Muscle of leg (tissue), 11 donors: Measurements from ENCODE around the gene KNG1. TPM values are rescaled to one million over a fixed set of nuclear protein-coding genes. Genes with fewer than 3 reads are reported as not detected.

Experiments
- DNase-seq: peaks from one replicate; pipeline ENCODE4 v3.0.0; 2013
- H3K27ac ChIP-seq: one replicate; pipeline ENCODE4 v1.5.1; 2013; ENCODE audit warnings: mild to moderate bottlenecking, low read length, control low read depth
- H3K27me3 ChIP-seq: one replicate; pipeline ENCODE4 v1.6.1; 2013; ENCODE audit warnings: low read length; ENCODE audit not compliant: control insufficient read depth, insufficient read depth
- H3K36me3 ChIP-seq: one replicate; pipeline ENCODE4 v1.6.1; 2013; ENCODE audit warnings: low read length; ENCODE audit not compliant: control insufficient read depth, insufficient read depth
- H3K4me1 ChIP-seq: one replicate; pipeline ENCODE4 v1.6.1; 2013; ENCODE audit warnings: low read length; ENCODE audit not compliant: control insufficient read depth, insufficient read depth
- H3K4me3 ChIP-seq: one replicate; pipeline ENCODE4 v1.5.1; 2013; ENCODE audit warnings: low read length, control low read depth
- H3K9me3 ChIP-seq: replicated peaks from 2 replicates; pipeline ENCODE4 v1.6.1; 2013; ENCODE audit warnings: low read depth, low read length; ENCODE audit not compliant: control insufficient read depth
- WGBS: methylation state at CpG from one replicate; pipeline ENCODE4 v1.1.5; 2013; ENCODE audit warnings: missing lambda C conversion rate; ENCODE audit not compliant: insufficient coverage; 5-methylcytosine and 5-hydroxymethylcytosine counted together
- polyA plus RNA-seq, 8 donors: library from polyadenylated mRNA; unstranded; fragments of 120-200 nt; gene quantifications; one replicate each; pipeline versions ENCODE4 v1.2.1 to v1.2.3, GENCODE V29; 2013; ENCODE audit warnings: inconsistent platforms in 1 of 8, low replicate concordance in 1 of 8; ENCODE audit not compliant: insufficient read length in 8 of 8, insufficient read depth in 1 of 8
- total RNA-seq: library from RNA; stranded (reverse); fragments of 120-200 nt; gene quantifications from one replicate; pipeline ENCODE4 v1.2.4, GENCODE V29; 2013

KNG1 gene
- total and polyA plus RNA-seq, 9 donors: 0.05 to 1.5 (median 0.52) TPM; not detected in 4

- H3K4me3 ChIP-seq: no peak overlapping the region
- no peaks in the 10 kb centered on the region for H3K9me3 ChIP-seq
- DNase-seq: no peak
- peaks cover 6% of the 10 kb centered on the region for H3K27me3 ChIP-seq
- H3K27ac ChIP-seq: no peak overlapping the region
- no peaks in the 10 kb centered on the region for H3K36me3 ChIP-seq
- 91% methylated on average over 7 of the region's 8 CpGs for WGBS
- H3K4me1 ChIP-seq: no peaks in the 10 kb centered on the region
These were observed 43.8 kb downstream of the KNG1 start for GRCh38 chr3:186760897-186761447.

GRCh38 chr3:186772281-186772694 lies 55.1 kb downstream of the KNG1 start:
- Histone ChIP-seq H3K4me3 (peak overlapping the region; percentile 50), H3K27ac (peak overlapping the region; percentile 47), H3K9me3 (no peaks in the 10 kb centered on the region), H3K4me1 (peaks cover 5% of the 10 kb centered on the region), H3K36me3 (no peaks in the 10 kb centered on the region), H3K27me3 (peaks cover 5% of the 10 kb centered on the region)
- WGBS: 7% methylated on average over 24 of the region's 26 CpGs
- no peak for DNase-seq

DNA sequence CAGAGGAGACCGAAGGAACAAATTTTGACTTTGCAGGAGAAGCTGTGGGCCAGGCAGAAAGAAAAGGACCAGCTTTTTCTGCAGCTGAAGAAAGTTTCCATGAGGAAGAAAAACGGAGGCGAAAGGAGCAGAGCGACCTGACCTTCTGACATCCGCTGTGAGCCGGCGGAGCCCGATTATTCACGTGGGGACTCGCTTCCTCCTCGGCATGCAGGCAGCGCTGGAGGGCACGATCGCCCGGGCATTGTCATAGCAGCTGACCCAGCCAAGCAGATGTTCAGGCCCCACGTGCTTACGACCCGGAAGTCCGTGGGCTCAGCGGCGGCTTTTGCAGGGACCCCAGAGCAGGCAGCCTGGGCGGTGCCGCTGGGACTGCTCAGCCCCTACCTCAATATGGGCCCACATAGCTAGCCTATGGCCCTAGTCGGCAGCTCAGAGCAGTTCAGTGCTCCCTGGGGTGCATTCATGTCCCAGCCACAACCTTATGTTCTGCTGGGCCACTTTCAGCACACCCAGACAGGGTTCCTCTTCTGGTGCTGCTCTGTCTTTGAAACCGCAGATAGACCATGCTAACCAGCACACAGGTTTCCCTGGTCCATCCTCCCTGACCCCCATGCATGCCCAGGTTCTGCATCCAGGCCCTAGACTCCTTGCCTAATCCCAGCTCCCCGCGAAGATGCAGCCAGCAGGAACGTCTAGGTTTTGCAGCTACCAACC lies 55.7 kb downstream of the KNG1 start:
- Histone ChIP-seq H3K4me3 (peak overlapping the region; percentile 50), H3K9me3 (no peaks in the 10 kb centered on the region), H3K4me1 (peaks cover 5% of the 10 kb centered on the region), H3K36me3 (no peaks in the 10 kb centered on the region), H3K27ac (peak overlapping the region; percentile 62), H3K27me3 (peaks cover 5% of the 10 kb centered on the region)
- peak; percentile 80 for DNase-seq
- WGBS: 19% methylated on average over 25 of the region's 28 CpGs

- DNase-seq: no peak
- Histone ChIP-seq H3K4me3 (no peak overlapping the region), H3K4me1 (peaks cover 5% of the 10 kb centered on the region), H3K27ac (no peak overlapping the region), H3K36me3 (no peaks in the 10 kb centered on the region), H3K27me3 (peaks cover 8% of the 10 kb centered on the region), H3K9me3 (no peaks in the 10 kb centered on the region)
- WGBS: 43% methylated on average over 1 of the region's 8 CpGs
These were observed 58.8 kb downstream of the KNG1 start for GRCh38 chr3:186775999-186776398.

- WGBS: 92% methylated on average over 2 of the region's 5 CpGs
- Histone ChIP-seq H3K27me3 (peaks cover 6% of the 10 kb centered on the region), H3K9me3 (no peaks in the 10 kb centered on the region), H3K4me1 (no peaks in the 10 kb centered on the region), H3K4me3 (no peak overlapping the region), H3K36me3 (peaks cover under 1% of the 10 kb centered on the region), H3K27ac (no peak overlapping the region)
- no peak for DNase-seq
These were observed 62.0 kb downstream of the KNG1 start for GRCh38 chr3:186779204-186779603.

DNA sequence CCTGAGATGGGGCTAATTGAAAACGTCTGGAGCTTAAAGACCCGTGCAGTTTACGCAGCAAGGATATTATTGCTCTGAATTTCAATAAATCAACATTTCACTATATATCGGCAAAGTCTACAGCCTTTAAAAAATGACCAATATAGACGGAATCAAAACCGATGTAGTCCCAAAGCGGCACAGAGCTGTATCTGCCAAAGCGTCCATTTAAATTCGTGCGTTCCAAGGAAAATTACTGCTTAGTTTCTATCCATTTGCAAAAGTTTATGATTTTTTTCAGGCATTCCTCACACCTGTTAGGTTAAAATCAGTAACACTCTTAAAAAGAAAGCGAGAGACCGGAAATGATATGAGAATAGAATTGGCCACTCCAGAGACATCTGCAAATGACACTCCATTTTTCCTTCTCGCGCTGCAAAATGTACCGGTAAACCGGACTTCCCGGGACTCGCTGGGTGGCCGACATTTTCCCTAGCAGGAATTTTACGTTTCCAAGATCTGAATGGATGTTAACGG lies 65.4 kb downstream of the KNG1 start:
- H3K9me3 ChIP-seq: no peaks in the 10 kb centered on the region
- 4% methylated on average over 14 of the region's 21 CpGs for WGBS
- peaks cover 32% of the 10 kb centered on the region for H3K36me3 ChIP-seq
- peak overlapping the region; percentile 72 for H3K4me3 ChIP-seq
- peaks cover 3% of the 10 kb centered on the region for H3K27me3 ChIP-seq
- peak overlapping the region; percentile 96 for H3K27ac ChIP-seq
- no peak for DNase-seq
- H3K4me1 ChIP-seq: peaks cover 13% of the 10 kb centered on the region

GRCh38 chr3:186783058-186783730 lies 66.0 kb downstream of the KNG1 start, which contains the start of gene EIF4A2:
EIF4A2 (plus strand) TSS chr3:186783577; CDS start chr3:186783611, 34 bp downstream.
- under 1% methylated on average over 60 of the region's 60 CpGs for WGBS
- Histone ChIP-seq H3K9me3 (no peaks in the 10 kb centered on the region), H3K27ac (peak within 1 kb of the TSS; percentile 96), H3K36me3 (peaks cover 38% of the 10 kb centered on the region), H3K27me3 (peaks cover 3% of the 10 kb centered on the region), H3K4me1 (peaks cover 13% of the 10 kb centered on the region), H3K4me3 (peak within 1 kb of the TSS; percentile 72)
- peak; percentile 96 for DNase-seq

DNA sequence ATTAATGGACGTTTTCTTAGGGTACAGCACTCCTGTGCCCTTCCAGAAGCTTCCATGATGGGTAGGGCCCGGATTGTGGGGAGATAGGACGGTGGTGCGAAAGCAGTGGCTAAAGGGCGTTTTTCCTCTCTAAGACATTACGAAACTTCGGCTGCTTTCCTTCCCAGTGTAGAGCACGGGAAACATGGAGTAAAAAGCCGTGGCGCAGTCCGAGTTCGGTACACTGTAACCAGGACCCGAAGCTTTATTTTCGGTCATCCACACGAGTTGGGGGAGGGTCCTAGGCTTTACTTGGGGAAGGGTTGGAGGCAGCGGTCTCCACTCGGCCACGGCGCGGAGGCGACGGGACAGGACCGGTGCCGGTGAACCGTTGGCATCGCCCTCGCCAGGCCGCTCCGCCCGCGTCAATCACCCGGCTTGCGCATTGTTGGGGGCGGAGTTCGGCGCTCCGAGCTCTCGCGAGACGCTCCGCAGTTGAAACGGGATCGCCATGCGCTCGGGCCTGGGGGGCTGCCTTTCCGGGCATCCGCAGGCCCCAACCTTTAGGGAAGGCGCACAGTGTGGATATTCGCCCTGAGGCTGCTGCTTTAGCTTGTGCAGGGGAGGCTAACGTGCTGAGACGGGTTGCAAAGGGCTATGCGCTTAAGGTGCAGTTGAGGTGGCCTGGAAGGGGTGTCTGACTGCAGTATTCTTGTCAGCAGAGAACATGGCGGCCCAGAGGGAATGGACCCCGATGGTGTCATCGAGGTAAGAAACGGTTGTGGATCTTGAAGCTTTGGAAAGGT lies 66.8 kb downstream of the KNG1 start:
- Histone ChIP-seq H3K27ac (peak overlapping the region; percentile 96), H3K4me1 (peaks cover 13% of the 10 kb centered on the region), H3K36me3 (peaks cover 45% of the 10 kb centered on the region), H3K9me3 (no peaks in the 10 kb centered on the region), H3K4me3 (peak overlapping the region; percentile 72), H3K27me3 (peaks cover 2% of the 10 kb centered on the region)
- under 1% methylated on average over 49 of the region's 56 CpGs for WGBS
- DNase-seq: peak; percentile 90

GRCh38 chr3:186784820-186785494 lies 67.8 kb downstream of the KNG1 start:
- DNase-seq: no peak
- peak overlapping the region; percentile 72 for H3K4me3 ChIP-seq

More at GRCh38 chr3:186784820-186785494, 67.8 kb downstream of the KNG1 start:
- Histone ChIP-seq H3K27ac (peak overlapping the region; percentile 96), H3K36me3 (peaks cover 50% of the 10 kb centered on the region), H3K9me3 (no peaks in the 10 kb centered on the region), H3K27me3 (no peaks in the 10 kb centered on the region), H3K4me1 (peaks cover 13% of the 10 kb centered on the region)
- 30% methylated on average over 3 of the region's 7 CpGs for WGBS
